HG03039 (cell line): ENCODE measurements around the gene PACC1.
"Not testable (repeated sequence)": the region's sequence is repeated elsewhere in the genome, so short reads cannot be mapped to it uniquely, and the experiment has no call there.

Source experiments
- ATAC-seq: cut with Tn5 transposase; IDR thresholded peaks from one replicate; pipeline ENCODE4 v1.9.1; 2021; ENCODE audit warnings: mild to moderate bottlenecking, moderate library complexity; ENCODE audit not compliant: unreplicated experiment

The PACC1 gene

DNA sequence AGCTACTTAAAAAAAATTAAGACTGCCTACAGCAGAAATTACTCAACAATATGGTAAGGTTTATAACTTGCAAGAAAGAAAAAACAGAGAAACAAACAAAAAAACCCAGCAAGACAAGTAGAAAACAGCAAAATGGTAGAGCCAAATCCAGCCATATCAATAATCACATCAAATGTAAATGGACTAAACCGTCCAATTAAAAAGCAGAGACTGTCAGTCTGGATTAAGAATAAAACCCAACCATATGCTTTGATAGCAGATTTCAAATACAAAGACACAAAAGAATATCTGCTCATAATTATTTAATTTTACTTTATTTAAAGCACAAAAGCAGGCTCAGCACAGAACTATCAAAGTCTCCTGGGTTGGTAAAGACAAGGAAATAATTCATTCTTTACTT, 17.5 kb downstream of the PACC1 start:
- ATAC-seq = no peak

DNA sequence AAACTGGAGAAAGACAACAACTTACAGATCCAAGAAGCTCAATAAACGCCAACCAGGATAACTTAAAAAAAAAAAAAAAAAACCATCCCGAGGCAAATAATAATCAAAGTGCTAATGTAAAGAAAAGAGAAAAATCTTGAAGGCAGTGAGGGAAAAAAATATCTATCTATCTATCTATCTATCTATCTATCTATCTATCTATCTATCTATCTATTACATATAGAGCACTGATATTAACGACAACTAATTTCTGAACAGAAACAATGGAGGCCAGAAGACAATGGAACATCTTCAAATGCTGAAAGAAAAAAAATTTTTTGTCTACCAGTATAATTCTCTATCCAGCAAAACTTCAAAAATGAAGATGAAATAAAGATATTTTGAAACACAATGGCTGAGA, 18.0 kb downstream of the PACC1 start:
- ATAC-seq = no peak

DNA sequence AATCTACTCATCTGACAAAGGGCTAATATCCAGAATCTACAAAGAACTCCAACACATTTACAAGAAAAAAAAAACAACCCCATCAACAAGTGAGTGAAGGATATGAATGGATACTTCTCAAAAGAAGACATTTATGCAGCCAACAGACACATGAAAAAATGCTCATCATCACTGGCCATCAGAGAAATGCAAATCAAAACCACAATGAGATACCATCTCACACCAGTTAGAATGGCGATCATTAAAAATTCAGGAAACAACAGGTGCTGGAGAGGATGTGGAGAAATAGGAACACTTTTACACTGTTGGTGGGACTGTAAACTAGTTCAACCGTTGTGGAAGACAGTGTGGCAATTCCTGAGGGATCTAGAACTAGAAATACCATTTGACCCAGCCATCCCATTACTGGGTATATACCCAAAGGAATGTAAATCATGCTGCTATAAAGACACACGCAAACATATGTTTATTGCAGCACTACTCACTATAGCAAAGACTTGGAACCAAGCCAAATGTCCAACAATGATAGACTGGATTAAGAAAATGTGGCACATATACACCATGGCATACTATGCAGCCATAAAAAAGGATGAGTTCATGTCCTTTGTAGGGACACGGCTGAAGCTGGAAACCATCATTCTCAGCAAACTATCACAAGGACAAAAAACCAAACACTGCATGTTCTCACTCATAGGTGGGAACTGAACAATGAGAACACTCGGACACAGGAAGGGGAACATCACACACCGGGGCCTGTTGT, 18.8 kb downstream of the PACC1 start:
- not testable (repeated sequence) for ATAC-seq

DNA sequence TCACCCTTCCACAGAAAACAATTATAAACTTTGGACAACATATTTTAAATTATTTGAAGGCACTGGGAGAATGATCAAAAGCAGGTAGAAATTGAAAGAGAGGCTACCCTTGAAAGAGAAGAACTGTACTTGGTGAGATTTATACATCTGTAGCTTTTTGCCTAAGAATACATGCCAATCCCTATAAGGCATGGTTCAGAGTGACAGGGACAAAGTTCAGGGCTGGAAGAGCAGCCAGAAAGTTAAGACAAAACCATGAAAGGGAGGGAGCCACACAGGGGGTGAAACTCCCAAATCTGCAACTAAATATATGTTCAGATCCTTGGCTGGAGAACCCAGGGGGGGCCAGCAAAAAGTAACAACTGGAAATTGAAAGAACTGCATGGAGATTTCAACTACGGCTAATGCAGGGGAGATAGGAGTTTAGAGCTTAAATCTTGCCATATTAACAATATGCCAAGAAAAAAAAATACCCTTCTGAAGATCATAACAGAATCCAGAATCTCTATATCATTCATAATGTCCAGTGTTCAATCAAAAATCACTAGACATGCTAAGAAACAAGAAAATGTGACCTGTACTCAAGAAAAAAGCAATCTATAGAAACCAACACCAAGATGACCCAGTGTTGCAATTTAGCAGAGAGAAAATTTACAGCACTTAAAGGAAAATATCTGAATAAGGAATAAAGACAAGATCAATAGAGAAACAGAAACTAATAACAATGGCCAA, 25.5 kb downstream of the PACC1 start:
- no peak for ATAC-seq

DNA sequence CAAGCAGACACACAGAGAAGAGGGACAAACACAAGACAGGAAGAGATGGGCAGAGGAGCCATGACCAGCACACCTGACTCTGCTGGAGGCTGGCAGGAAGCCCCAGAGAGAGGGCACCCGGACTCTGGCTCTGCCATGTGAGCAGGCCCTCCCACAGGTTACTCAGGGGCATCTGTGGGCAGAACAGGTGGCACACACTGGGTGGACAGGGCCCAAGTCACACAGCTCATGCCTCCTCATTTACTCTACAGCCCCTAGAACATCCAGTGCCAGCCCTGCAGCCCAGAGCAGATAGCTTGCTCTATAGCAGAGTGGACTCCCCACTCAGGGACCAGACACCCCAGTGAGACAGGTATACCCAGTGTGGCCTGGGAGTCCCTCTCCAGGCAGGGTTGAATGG, 28.7 kb downstream of the PACC1 start:
- ATAC-seq = no peak

DNA sequence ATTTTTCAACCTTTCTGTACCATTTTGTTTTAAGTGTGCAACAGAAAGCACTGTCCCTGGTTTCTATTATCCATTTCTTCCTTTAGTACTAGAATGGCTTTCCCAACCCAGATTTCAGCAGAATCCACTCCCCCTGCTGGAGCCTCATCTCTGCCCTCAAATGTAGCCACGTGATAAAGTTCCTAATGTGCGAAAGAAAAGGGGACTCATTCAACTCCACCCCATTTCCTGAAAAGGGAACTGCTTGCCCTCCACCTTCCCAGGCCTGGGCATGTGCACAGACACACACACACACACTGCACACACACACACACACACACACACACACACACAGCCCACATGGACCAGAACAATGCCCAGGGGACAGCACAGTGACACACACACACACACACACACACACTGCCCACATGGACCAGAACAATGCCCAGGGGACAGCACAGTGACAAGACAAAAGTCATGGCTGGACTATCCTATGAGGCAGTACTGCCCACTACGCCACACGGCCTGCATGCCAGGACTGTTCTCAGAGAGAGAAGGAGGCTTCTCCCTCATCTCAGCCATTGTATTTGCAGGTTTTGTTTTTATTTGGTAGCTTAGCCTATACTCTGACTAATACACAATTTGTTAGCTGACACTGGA, 33.2 kb downstream of the PACC1 start:
- no peak for ATAC-seq

DNA sequence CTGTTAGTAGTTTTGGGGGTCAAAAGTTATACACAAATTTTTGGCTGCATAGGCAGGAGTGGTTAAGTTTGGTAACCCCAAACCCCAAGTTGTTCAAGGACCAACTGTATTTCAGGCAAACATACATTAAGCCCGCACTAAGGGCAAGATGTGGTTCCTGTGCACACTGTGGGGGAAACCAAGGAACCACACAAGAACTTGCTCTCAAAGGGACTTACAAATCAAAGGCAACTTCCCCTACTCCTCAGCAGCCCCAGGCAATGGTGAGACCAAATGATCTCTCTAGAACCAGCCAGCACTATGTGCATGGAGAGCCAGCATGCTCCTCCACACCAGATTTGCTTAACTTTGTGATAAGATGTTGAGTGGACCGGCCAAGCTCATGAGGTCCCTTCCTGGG, 35.3 kb downstream of the PACC1 start:
- ATAC-seq = no peak

DNA sequence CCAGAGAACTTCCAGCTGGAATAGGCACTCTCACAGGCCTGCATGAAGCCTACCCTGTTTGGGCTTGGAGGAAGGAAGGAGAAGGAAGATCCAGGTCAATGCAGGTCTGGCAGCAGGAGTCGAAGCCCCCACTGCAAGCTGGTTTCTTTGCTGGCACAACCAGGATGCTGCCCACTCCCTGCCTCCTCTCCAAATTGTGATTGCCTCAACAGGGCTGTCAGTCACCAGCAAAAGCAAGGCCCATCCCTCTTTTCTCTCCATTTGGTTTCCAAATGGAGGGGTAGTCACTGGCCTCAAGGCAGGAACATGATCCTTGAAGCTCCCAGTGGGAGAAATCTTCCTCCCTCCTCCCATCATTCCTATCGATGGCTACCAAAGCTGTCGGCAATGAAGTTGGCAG, 37.0 kb downstream of the PACC1 start:
- no peak for ATAC-seq

DNA sequence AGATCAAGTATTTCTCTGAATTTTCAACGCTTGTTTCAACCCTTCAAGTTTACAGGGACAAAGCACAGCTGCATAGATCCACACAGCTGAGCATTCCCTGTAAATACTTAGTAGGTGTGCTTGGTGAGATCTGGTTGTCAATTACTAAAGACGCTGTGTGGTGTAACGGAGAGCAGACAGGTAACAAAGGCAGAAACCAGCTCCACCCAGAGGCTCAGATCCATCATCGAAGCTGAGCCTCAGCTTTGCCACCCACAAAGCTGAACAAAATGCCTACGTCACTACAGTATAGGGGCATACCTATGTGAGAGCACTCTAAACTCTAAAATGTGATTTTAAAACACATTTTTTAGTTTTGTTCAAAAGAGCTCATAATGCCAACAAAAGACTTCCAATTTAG, 38.7 kb downstream of the PACC1 start:
- ATAC-seq = no peak

DNA sequence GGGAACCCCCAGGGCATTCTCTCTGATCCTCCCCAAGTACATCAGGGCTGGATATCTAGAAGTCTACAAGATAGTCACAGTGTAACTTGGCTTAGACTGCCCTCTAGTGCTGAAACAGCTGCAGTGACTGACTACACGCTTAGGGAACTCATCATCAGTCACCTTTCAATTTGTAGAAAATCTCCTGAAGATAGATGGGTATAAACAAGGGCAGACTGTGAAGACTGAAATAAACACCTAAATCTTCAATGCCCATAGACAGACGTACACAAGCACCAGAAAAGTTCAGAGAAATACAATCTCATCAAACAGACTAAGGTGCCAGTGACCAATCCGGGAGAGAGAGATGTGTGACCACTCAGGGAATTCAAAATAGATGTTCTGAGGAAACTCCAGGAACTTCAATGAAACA, 46.6 kb downstream of the PACC1 start:
- ATAC-seq = peak; percentile 70

DNA sequence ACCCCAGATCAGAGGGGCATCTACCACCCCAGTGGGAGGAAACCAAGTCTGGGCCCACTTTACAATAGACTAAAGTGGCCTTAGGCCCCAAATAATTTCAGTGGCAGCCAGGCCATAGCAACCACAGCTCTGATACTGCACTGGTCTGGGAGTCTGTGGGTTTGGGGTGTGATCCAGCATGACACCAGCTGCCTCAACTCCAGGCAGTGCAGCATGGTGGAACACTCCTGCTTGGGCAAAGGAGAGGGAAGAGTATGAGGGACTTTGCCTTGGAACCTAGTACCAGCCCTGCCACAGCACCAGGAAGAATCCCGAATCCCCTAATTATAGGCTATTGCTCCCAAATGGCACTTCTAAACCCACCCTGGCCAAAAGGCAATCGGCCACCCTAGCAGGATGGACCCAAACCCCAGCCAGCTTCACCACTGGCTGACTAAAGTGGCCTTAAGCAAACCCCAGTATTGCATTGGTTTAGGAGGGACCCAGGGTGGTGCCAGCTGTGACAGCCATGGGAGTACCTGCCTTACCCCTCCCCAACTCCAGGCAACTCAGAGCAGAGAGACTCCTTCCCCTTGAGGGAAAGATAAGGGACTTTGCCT, 47.1 kb downstream of the PACC1 start:
- ATAC-seq = no peak

DNA sequence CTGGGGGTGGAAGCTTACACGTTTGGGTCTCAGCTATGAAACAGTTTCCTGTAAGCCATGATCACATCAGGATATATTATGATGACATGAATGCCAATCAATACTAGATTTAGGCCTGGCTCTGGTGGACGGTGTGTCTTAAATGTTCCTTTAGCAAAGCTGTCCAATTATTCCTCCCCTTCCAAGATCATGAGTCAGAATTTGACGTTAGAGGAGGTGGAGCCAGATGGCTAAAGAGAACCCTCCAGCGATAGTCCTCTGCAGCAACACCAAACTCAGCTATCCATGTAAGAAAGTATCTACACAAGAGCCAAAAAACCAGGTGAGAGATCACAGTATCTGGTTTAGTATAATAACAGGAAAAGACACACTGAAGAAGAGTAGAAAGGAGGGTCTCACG, 47.8 kb downstream of the PACC1 start:
- ATAC-seq = no peak

DNA sequence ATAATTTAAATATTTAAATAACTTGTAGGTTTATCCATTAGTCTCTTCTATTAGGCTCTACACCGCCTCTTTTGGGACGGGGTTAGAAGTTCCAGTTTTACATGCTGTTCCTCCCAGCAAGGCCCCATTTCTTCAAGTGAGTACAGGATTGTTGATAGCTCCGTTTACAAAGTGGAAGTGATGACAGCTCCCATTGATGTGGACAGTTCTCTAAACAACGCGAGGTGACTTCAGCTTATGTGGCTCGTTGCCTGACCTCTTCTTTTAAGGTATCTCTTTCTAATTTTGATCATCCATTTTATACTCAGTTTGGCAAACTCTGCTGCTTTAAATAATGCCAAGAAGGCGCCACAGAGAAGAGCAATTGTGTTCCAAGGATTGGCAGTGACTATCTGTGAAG, 49.7 kb downstream of the PACC1 start:
- no peak for ATAC-seq

DNA sequence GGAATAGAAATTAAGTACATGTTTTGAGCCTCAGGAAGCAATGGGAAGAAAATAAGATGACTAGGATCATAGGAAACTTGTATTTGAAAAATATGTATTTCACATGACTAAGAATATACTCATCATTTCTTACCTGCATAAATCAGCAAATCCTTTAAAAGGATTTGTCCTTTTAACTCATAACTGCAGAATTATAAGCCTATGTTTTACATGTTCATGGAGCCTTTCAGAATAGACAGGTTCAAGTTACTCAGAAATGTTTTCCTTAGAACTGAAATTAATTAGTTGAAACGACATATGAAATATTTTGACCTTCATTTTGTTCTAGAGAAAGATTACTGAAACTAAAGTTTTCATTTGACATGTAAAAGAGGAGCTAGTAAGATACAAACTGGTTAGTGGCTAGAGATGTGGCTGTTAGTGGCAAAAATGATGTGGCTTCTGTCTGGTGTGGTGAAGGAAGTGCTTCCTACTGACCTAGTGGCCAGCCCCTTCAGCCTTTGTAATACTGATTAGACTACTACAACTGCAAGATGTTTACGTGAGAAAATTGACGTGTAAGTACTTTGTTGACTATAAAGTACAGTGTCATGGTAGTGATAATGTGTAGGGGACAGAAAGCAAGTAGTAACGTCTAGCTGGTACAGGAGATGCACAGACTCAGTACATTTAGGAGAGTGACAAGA, 54.7 kb downstream of the PACC1 start:
- ATAC-seq = no peak

DNA sequence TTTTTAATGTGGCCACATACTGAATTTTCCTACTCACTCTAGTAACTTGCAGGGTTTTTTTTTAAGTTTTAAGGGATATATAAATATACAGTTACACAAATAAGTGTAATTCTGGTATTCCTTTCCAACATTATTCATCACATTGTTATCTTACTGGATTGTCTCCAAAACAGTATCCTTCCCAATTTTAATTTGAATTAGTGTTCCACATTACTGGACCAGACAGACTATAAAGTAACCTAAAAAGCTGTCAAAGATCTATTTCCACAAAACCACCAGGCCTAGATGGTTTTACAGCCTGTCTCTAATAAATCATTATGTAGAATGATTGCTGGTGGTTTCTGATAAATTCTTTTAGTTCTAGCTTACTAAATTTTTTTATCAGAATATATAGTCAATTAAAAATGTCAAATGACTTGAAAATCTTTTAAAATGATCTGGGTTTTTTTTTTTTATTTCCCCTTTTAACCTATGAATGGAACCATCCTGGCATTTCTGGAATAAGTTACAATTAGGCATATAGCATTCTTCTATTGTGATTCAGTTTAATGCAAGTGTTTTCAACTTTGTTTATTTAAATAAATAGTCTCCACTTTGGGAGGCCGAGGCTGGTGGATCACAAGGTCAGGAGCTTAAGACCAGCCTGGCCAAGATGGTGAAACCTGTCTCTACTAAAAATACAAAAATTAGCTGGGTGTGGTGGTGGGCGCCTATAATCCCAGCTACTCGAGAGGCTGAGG, 59.3 kb downstream of the PACC1 start:
- no peak for ATAC-seq

DNA sequence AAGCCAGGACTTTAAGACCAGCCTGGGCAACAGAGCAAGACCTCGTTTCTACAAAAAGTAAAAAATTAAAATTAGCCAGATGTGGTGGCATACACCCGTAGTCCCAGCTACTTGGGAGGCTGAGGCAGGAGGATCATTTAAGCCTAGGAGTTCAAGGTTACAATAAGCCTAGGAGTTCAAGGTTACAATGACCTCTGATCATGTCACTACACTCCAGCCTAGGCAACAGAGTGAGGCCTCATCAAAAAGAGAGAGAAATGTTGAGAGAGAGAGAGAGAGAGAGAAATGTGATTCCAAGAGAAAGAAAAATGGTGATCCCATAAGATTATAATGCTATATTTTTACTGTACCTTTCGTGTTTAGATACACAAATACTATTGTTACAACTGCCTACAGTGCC, 60.2 kb downstream of the PACC1 start:
- no peak for ATAC-seq

DNA sequence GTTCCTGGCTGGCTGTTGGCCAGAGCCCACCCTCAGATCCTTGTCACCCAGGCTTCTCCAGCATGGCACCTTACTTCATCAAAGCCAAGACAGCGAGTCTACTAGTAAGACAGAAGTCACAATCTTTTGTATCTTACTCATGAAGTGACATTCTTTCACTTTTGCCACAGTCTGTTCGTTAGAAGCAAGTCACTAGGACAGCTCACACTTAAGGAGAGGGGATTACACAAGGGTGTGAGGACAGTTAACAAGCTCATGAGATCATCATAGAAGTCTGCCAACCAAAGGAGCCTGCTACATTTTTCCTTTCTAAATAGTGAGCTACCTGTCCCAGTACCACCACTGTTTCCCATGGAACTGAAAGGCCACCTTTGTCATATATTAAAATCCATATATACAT, 61.5 kb downstream of the PACC1 start:
- ATAC-seq = no peak

DNA sequence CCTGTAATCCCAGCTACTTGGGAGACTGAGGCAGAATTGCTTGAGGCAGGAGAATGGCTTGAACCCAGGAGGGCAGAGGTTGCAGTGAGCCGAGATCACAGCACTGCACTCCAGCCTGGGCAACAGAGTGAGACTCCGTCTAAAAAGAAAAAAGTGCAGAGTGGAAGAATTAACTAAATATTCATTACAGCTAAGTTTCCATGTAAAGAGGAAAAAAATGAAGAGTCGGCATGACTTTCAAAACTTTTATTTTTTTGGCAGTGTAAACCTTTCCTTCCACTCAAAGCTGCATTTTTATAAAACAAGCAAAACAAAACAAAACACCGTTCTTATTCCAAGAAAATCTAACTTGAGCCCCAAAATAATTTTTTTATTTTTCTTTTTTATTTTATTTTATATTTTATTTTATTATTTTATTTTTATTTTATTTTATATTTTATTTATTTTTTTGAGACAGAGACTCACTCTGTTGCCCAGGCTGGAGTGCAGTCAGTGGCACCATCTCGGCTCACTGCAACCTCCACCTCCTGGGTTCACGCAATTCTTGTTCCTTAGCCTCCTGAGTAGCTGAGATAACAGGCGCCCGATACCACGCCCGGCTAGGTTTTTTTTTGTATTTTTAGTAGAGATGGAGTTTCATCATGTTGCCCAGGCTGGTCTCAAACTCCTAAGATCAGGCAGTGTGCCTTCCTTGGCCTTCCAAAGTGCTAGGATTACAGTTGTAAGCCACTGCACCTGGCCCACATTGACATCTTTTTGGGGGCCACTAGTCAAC, 62.9 kb downstream of the PACC1 start:
- ATAC-seq = no peak

DNA sequence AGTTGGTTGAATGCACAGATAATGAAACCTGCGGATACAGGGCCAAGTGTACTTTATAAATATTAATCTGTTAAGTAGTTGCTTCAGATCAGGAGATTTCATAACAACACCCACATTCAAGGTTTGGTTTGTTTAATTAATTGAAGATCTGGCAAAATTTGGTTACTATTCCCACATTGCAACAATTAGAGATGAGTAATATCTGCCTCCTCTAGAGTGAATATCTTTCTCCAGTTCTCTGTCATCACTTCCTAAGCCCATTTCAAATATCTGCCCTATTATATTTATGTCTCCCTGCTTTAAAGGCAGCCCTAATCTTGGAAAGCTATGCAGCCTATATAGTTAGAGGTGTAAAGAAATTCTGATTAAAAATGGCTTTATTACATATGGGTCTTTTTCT, 68.1 kb downstream of the PACC1 start:
- no peak for ATAC-seq

DNA sequence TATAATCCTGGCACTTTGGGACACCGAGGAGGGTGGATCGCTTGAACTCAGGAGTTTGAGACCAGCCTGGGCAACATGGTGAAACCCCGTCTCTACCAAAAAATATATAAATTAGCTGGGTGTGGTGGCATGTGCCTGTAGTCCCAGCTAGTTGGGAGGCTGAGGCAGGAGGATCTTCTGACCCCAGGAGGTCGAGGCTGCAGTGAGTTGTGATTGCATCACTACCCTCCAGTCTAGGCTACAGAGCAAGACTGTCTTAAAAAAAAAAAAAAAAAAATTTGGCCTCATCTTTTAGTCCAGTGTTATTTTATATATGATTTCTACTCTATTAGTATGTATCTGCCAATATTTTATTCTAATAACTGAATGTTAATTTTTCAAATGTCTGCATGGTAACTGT, 69.8 kb downstream of the PACC1 start:
- ATAC-seq = no peak
